Endothelial cell of umbilical vein (primary cell): ENCODE results near the gene TMEM151A. TPM values are rescaled to one million over a fixed set of nuclear protein-coding genes. Genes with fewer than 3 reads are reported as not detected.

Source experiments
- BruUV-seq: library from RNA; stranded (reverse); fragments of 400-500 nt; replicated peaks from 2 replicates; lab custom pipeline; 2021; lab: Mats Ljungman, UMichigan
- CTCF ChIA-PET: fragments of 300-600, 350-600 bp; sonication (Branson Sonifier 250); formaldehyde crosslinking; loops from one replicate; lab custom pipeline; 2021; ENCODE audit warnings: antibody characterized with exemption, inconsistent platforms; lab: Charles Lee
- POLR2A ChIA-PET: fragments of 300-600, 350-600 bp; sonication (Branson Sonifier 250); formaldehyde crosslinking; loops from one replicate; lab custom pipeline; 2021; ENCODE audit warnings: antibody characterized with exemption, inconsistent platforms; lab: Charles Lee
- DNase-seq: peaks from one replicate; pipeline ENCODE4 v3.0.0-alpha.2; 2011; ENCODE audit warnings: low read depth, low spot score
- FAIRE-seq: peaks from 2 replicates; lab custom pipeline; 2011; peaks lifted over from hg19 to GRCh38; lab: Jason Lieb, UNC
- H2AFZ ChIP-seq: 2 replicates; pipeline ENCODE4 v1.6.0; 2012; ENCODE audit warnings: low read depth, low read length, control low read depth, inconsistent platforms
- H3K27ac ChIP-seq: 2 replicates; pipeline ENCODE4 v1.5.1; 2011; ENCODE audit warnings: low read depth, mild to moderate bottlenecking, control low read depth, low read length, moderate library complexity; ENCODE audit not compliant: insufficient read depth
- H3K27me3 ChIP-seq, 2 experiments: 2 replicates each; pipeline versions ENCODE4 v1.6.0 to v1.6.1; 2011; ENCODE audit warnings: low read length in 2 of 2, mixed read lengths in 1 of 2; ENCODE audit not compliant: control insufficient read depth in 2 of 2, insufficient read depth in 2 of 2
- H3K36me3 ChIP-seq, 2 experiments: 2 replicates in 1 of 2; 3 replicates in 1 of 2; pipeline ENCODE4 v1.5.1; 2011; ENCODE audit warnings: low read length in 2 of 2, mild to moderate bottlenecking in 1 of 2, moderate library complexity in 1 of 2; ENCODE audit not compliant: control insufficient read depth in 2 of 2, insufficient read depth in 2 of 2; ENCODE audit errors: extremely low read depth in 1 of 2
- H3K4me1 ChIP-seq: 3 replicates; pipeline ENCODE4 v1.5.1; 2011; ENCODE audit warnings: mild to moderate bottlenecking, low read length; ENCODE audit not compliant: control insufficient read depth, insufficient read depth; ENCODE audit errors: extremely low read depth
- H3K4me2 ChIP-seq: 2 replicates; pipeline ENCODE4 v1.6.1; 2011; ENCODE audit warnings: low read length, control low read depth, mixed read lengths; ENCODE audit not compliant: insufficient read depth
- H3K4me3 ChIP-seq, 3 experiments: fragments of 200-600 bp in 1 of 3; sonication (generic), shearing (Covaris generic) in 1 of 3; replicated peaks in 1 of 3; 2 replicates each; pipeline ENCODE4 v1.5.1; 2011 to 2016; ENCODE audit warnings: control low read depth in 3 of 3, low read length in 3 of 3, mild to moderate bottlenecking in 2 of 3, inconsistent platforms in 1 of 3, low read depth in 1 of 3, moderate library complexity in 1 of 3; ENCODE audit not compliant: insufficient read depth in 1 of 3
- H3K79me2 ChIP-seq: 2 replicates; pipeline ENCODE4 v1.6.0; 2012; ENCODE audit warnings: low read length, inconsistent platforms; ENCODE audit not compliant: control insufficient read depth, insufficient read depth
- H3K9ac ChIP-seq: replicated peaks from 2 replicates; pipeline ENCODE3; 2011; ENCODE audit warnings: low read length, control low read depth; ENCODE audit not compliant: insufficient read depth; ENCODE audit errors: extremely low read depth
- H3K9me1 ChIP-seq: replicated peaks from 3 replicates; pipeline ENCODE4 v1.6.0; 2011; ENCODE audit warnings: mild to moderate bottlenecking, low read length; ENCODE audit not compliant: control insufficient read depth, insufficient read depth; ENCODE audit errors: extremely low read depth
- H3K9me3 ChIP-seq: replicated peaks from 2 replicates; pipeline ENCODE4 v1.5.1; 2012; ENCODE audit warnings: low read length, inconsistent platforms; ENCODE audit not compliant: control insufficient read depth, insufficient read depth
- H4K20me1 ChIP-seq: replicated peaks from 2 replicates; pipeline ENCODE3; 2011; ENCODE audit warnings: mild to moderate bottlenecking, low read length; ENCODE audit not compliant: control insufficient read depth, insufficient read depth; ENCODE audit errors: extremely low read depth
- CTCF ChIP-seq, 2 donors: IDR thresholded peaks; 1 replicate in 1 of 2; 2 replicates in 1 of 2; pipeline ENCODE4 v1.5.1; 2011; ENCODE audit warnings: low read length in 2 of 2, mild to moderate bottlenecking in 2 of 2, moderate library complexity in 2 of 2, control low read depth in 1 of 2, inconsistent platforms in 1 of 2, low read depth in 1 of 2; ENCODE audit not compliant: insufficient read depth in 1 of 2; ENCODE audit errors: extremely low read depth in 1 of 2
- EZH2 ChIP-seq: IDR thresholded peaks from 2 replicates; pipeline ENCODE4 v1.6.1; 2012; ENCODE audit warnings: borderline replicate concordance, low read depth, mild to moderate bottlenecking, moderate library complexity, low read length, inconsistent platforms; ENCODE audit not compliant: severe bottlenecking
- FOS ChIP-seq: IDR thresholded peaks from 2 replicates; pipeline ENCODE4 v1.6.1; 2011; ENCODE audit warnings: mild to moderate bottlenecking, low read length, moderate library complexity, borderline replicate concordance; ENCODE audit not compliant: insufficient read depth
- GATA2 ChIP-seq: IDR thresholded peaks from 2 replicates; pipeline ENCODE4 v1.7.0; 2011; ENCODE audit warnings: low read depth, mild to moderate bottlenecking, moderate library complexity, mixed read lengths, low read length; ENCODE audit not compliant: insufficient read length, insufficient read depth
- JUN ChIP-seq: IDR thresholded peaks from 2 replicates; pipeline ENCODE4 v1.6.1; 2011; ENCODE audit warnings: borderline replicate concordance, low read depth; ENCODE audit not compliant: insufficient read length, insufficient read depth
- MAX ChIP-seq: IDR thresholded peaks from 2 replicates; pipeline ENCODE4 v1.6.1; 2011; ENCODE audit not compliant: insufficient read depth, insufficient read length
- MYC ChIP-seq: IDR thresholded peaks from one replicate; pipeline ENCODE4 v1.6.1; 2011; ENCODE audit warnings: mild to moderate bottlenecking, low read depth, low read length
- POLR2A ChIP-seq: IDR thresholded peaks from 2 replicates; pipeline ENCODE4 v1.6.1; 2012; ENCODE audit warnings: low read depth, mild to moderate bottlenecking, control low read depth, low read length
- POLR2AphosphoS5 ChIP-seq: IDR thresholded peaks from 2 replicates; pipeline ENCODE4 v1.6.1; 2012; ENCODE audit warnings: low read depth, mild to moderate bottlenecking, control low read depth, low read length, moderate library complexity; ENCODE audit not compliant: insufficient read depth
- dilution Hi-C: fragments of 300-500 bp; cut with MboI; formaldehyde crosslinking; loops from one replicate; pipeline ENCODE4 v1.15.0; 2019; ENCODE audit warnings: low sequenced_read_pairs; ENCODE audit not compliant: extremely low pct_ligation_motif_present
- intact Hi-C: fragments of 100-400 bp; cut with micrococcal nuclease; formaldehyde crosslinking; loops from one replicate; pipeline ENCODE4 v1.10.0; 2022
- polyA plus RNA-seq, 4 experiments: library from polyadenylated mRNA; depleted of rRNA in 3 of 4; stranded (reverse) in 3 of 4; unstranded in 1 of 4; fragments of >200 nt; gene quantifications; 2 replicates each; pipeline versions ENCODE4 v1.2.1 to v1.2.3, GENCODE V29; 2011 to 2012; ENCODE audit warnings: missing spikeins in 1 of 4
- total RNA-seq: library from RNA; stranded (reverse); gene quantifications from 2 replicates; pipeline ENCODE4 v1.2.3, GENCODE V29; 2021

The TMEM151A gene
- total and polyA plus RNA-seq, 2 donors (not counting 3 experiments of a cell fraction or from before 2014, with no cell fraction given) = not detected

GRCh38 chr11:66332371-66333219, 40.9 kb downstream of the TMEM151A start:
- no peaks in the 10 kb centered on the region for H3K79me2 ChIP-seq
- no peak overlapping the region for H3K4me3 ChIP-seq
- no peak overlapping the region for H3K4me2 ChIP-seq
- DNase-seq (no peak), FAIRE-seq (no peak)
- intact Hi-C loops (no loop called here), dilution Hi-C loops (no loop called here)
- H3K27ac ChIP-seq = no peak overlapping the region
- H2AFZ ChIP-seq = no peak overlapping the region
- H3K9me3 ChIP-seq = no peaks in the 10 kb centered on the region
- no peaks in the 10 kb centered on the region for H3K9me1 ChIP-seq
- H3K27me3 ChIP-seq = no peaks in the 10 kb centered on the region
- no peak overlapping the region for H3K9ac ChIP-seq
- H3K36me3 ChIP-seq = peaks cover 0 to 2% of the 10 kb centered on the region in 2 experiments
- ChIA-PET CTCF (interaction anchor here (8.7 kb wide), 1 partner anchor 19 kb away, joined by 225 read pairs; the partner anchor contains the start of gene CD248), POLR2A (no interaction called here)
- BruUV-seq = no TSS peak
- H3K4me1 ChIP-seq = peaks cover 25% of the 10 kb centered on the region
- no peaks in the 10 kb centered on the region for H4K20me1 ChIP-seq
- no peak for TF ChIP-seq MYC
- TF ChIP-seq GATA2 = no peak
- no peak for TF ChIP-seq MAX
- no peak for TF ChIP-seq POLR2A
- no peak for TF ChIP-seq JUN
- TF ChIP-seq CTCF (IDR thresholded peaks at IDR 0.05; ENCODE audit: extremely low read depth in 1 of 2, insufficient read depth in 1 of 2, low read depth in 1 of 2, low read length in 2 of 2) = no peak
- TF ChIP-seq FOS = no peak
- no peak for TF ChIP-seq POLR2AphosphoS5
- no peak for TF ChIP-seq EZH2
